Measurements from ENCODE around the gene LPP. TPM values are rescaled to one million over a fixed set of nuclear protein-coding genes. Genes with fewer than 3 reads are reported as not detected.

Gene LPP
- total RNA-seq, 3 donors from 2014 or later (not counting 1 experiment from before 2014, with no cell fraction given): 137 to 163 (median 149) TPM

DNA sequence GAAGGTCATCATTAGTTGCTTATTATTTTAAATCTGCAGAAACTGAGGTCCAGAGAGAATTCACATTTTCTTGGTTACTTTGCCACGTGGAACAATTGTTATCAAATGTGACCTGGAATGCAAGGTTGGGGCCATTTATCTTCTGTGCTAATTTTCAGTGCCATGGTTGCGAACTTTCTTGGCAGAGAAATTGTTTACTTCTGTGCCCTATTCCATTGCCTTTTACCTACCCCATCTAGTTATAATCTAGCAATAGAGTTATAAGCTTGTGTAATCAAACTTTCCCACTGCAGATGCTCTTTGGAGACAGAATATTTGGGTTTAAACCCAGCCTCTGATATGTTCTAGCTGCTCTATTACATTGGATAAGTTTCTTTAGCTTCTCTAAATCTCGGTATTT is 242.9 kb downstream of the LPP start:
- Histone ChIP-seq H3K4me3 (ENCODE audit: low read length) (no peak overlapping the region), H3K4me1 (ENCODE audit: control insufficient read depth, insufficient read depth, low read length) (peaks cover 8% of the 10 kb centered on the region), H3K9me3 (ENCODE audit: control insufficient read depth, insufficient read depth, low read length) (no peaks in the 10 kb centered on the region), H3K27ac (ENCODE audit: low read length) (peak overlapping the region; percentile 43), H3K27me3 (ENCODE audit: control insufficient read depth, insufficient read depth, low read length) (no peaks in the 10 kb centered on the region), H3K36me3 (ENCODE audit: control insufficient read depth, insufficient read depth, low read length) (no peaks in the 10 kb centered on the region)
- DNase-seq: no peak
- H3K4me1 Mint-ChIP-seq: peaks cover 54 to 57% of the 10 kb centered on the region in 2 donors
- no peak for ATAC-seq
- no peak overlapping the region for H3K4me3 Mint-ChIP-seq
- peak overlapping the region in 1 of 2 donors; percentile 80 for H3K27ac Mint-ChIP-seq
- no peaks in the 10 kb centered on the region for H3K9me3 Mint-ChIP-seq
- H3K27me3 Mint-ChIP-seq (ENCODE audit: low read depth in 2 of 2): no peaks in the 10 kb centered on the region
- H3K36me3 Mint-ChIP-seq: no peaks in the 10 kb centered on the region
- TF ChIP-seq, protein P1, sequence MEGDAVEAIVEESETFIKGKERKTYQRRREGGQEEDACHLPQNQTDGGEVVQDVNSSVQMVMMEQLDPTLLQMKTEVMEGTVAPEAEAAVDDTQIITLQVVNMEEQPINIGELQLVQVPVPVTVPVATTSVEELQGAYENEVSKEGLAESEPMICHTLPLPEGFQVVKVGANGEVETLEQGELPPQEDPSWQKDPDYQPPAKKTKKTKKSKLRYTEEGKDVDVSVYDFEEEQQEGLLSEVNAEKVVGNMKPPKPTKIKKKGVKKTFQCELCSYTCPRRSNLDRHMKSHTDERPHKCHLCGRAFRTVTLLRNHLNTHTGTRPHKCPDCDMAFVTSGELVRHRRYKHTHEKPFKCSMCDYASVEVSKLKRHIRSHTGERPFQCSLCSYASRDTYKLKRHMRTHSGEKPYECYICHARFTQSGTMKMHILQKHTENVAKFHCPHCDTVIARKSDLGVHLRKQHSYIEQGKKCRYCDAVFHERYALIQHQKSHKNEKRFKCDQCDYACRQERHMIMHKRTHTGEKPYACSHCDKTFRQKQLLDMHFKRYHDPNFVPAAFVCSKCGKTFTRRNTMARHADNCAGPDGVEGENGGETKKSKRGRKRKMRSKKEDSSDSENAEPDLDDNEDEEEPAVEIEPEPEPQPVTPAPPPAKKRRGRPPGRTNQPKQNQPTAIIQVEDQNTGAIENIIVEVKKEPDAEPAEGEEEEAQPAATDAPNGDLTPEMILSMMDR (IDR thresholded peaks at IDR 0.05): no peak
- intact Hi-C loops (cut with micrococcal nuclease): no loop called here
- WGBS (ENCODE audit: insufficient coverage): 77% methylated on average over 3 of the region's 3 CpGs

DNA sequence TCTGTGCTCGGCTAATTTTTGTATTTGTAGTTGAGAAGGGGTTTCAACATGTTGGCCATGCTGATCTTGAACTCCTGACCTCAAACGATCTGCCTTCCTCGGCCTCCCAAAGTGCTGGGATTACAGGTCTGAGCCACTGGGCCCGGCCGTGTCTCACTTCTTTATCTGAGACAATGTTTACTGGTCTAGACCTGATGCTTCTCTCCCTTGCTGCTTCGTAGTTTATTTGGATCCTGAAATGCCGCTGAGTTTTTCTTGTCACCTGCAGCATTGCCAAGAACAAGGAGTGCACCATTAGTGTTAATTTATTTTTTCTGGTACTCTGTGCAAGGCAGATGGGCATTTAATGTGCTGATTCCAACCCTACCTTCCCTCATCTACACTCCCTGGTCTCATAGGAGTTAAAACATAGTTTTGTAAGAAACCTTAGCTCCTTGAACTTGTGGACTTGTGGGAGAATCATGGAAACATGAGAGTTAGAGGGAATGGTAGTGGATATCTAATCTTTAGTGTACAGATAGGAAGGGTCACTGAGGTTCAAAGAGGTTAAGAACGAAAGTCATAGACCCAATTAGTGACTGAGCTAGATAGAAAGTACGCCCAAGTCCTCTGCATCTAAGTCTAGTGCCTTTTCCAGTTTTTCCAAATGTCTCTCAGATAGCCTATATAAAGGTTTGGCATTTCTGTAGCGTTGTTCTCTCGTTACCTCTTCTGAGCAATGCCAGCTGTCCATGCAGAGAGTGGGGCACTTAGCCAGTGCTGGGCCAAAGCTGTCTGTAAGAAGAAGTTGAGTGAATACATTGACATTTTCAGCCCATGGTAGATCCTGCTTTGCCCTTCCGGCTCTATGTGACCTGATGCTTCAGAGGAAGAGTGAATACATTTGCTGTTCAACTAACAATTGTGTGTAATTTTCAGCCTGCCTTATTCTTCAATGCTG is 244.1 kb downstream of the LPP start:
- Mint-ChIP-seq H3K27ac (peak overlapping the region in 1 of 2 donors; percentile 80), H3K4me3 (peak overlapping the region; percentile 45), H3K4me1 (peaks cover 59 to 66% of the 10 kb centered on the region in 2 donors), H3K36me3 (no peaks in the 10 kb centered on the region), H3K27me3 (ENCODE audit: low read depth in 2 of 2) (no peaks in the 10 kb centered on the region), H3K9me3 (no peaks in the 10 kb centered on the region)
- intact Hi-C loops (cut with micrococcal nuclease): no loop called here
- WGBS (ENCODE audit: insufficient coverage): 86% methylated on average over 12 of the region's 12 CpGs
- no peak for ATAC-seq
- no peaks in the 10 kb centered on the region for H3K9me3 ChIP-seq (ENCODE audit: control insufficient read depth, insufficient read depth, low read length)
- H3K27ac ChIP-seq (ENCODE audit: low read length): peak overlapping the region; percentile 43
- no peaks in the 10 kb centered on the region for H3K36me3 ChIP-seq (ENCODE audit: control insufficient read depth, insufficient read depth, low read length)
- H3K4me1 ChIP-seq (ENCODE audit: control insufficient read depth, insufficient read depth, low read length): peaks cover 10% of the 10 kb centered on the region
- no peak overlapping the region for H3K4me3 ChIP-seq (ENCODE audit: low read length)
- no peak for DNase-seq
- H3K27me3 ChIP-seq (ENCODE audit: control insufficient read depth, insufficient read depth, low read length): no peaks in the 10 kb centered on the region
- TF ChIP-seq, protein P1 (IDR thresholded peaks at IDR 0.05): no peak

DNA sequence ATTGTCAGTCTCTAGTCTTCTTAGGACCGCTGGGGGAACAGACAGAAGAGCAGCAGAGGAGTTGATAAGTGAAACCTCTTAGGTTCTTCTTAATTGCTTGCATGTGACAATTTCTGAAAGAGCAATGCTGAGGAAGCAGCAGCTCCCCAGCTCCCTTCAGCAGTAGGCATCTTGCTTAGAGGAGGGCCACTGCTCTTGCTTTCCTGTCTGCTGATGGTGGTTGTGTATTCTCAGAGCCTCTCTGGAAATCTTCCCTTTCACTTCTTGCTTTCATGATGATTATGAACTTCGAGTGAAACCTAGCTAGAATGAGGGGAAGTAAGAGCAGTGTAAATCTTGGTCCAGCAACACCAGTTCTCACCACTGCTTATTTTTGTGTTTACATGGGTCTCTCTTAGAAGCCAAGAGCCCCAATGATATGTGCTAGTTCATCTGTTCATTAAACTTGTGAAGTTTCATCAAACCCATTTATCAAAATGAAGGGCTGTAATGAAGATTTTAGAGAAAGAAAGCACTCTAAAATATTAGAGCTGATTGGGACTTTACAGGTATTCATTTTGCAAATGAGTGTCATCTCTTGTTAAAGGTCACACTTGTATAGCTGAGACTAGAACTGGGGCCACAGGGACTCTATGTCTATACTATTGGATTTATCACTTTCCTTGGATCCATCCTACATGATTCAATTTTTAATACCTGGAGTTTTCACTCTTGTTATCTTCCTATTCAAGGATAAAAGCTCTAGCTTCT is 246.7 kb downstream of the LPP start:
- ATAC-seq: peak; percentile 38 to 64 (median 63)
- Mint-ChIP-seq H3K36me3 (no peaks in the 10 kb centered on the region), H3K4me3 (no peak overlapping the region), H3K4me1 (peaks cover 74 to 91% of the 10 kb centered on the region in 2 donors), H3K9me3 (no peaks in the 10 kb centered on the region), H3K27ac (peak overlapping the region; percentile 58 to 71), H3K27me3 (ENCODE audit: low read depth in 2 of 2) (no peaks in the 10 kb centered on the region)
- H3K27ac ChIP-seq (ENCODE audit: low read length): peak overlapping the region; percentile 67
- no peak overlapping the region for H3K4me3 ChIP-seq (ENCODE audit: low read length)
- H3K9me3 ChIP-seq (ENCODE audit: control insufficient read depth, insufficient read depth, low read length): no peaks in the 10 kb centered on the region
- no peaks in the 10 kb centered on the region for H3K27me3 ChIP-seq (ENCODE audit: control insufficient read depth, insufficient read depth, low read length)
- peaks cover 11% of the 10 kb centered on the region for H3K4me1 ChIP-seq (ENCODE audit: control insufficient read depth, insufficient read depth, low read length)
- WGBS (ENCODE audit: insufficient coverage): 64% methylated on average over 1 of the region's 2 CpGs
- peak in 1 of 2 donors; percentile 30 for DNase-seq
- intact Hi-C loops (cut with micrococcal nuclease): loop anchor here (5.0 kb wide), 1 partner anchor 43 kb away; no protein-coding TSS in a partner anchor
- no peaks in the 10 kb centered on the region for H3K36me3 ChIP-seq (ENCODE audit: control insufficient read depth, insufficient read depth, low read length)
- TF ChIP-seq, protein P1 (IDR thresholded peaks at IDR 0.05): no peak
